DMS114 treated with DMSO at 0.1 percent for 48 hours (cell line): ENCODE data around the gene ATP6V1F.
A peak's percentile ranks its signal among the peaks of the same experiment; 100 is the strongest.

Experiments
- DNase-seq: peaks from one replicate; lab custom pipeline; 2025; ENCODE audit not compliant: unreplicated experiment; lab: John Stamatoyannopoulos, UW

ATP6V1F gene

DNA sequence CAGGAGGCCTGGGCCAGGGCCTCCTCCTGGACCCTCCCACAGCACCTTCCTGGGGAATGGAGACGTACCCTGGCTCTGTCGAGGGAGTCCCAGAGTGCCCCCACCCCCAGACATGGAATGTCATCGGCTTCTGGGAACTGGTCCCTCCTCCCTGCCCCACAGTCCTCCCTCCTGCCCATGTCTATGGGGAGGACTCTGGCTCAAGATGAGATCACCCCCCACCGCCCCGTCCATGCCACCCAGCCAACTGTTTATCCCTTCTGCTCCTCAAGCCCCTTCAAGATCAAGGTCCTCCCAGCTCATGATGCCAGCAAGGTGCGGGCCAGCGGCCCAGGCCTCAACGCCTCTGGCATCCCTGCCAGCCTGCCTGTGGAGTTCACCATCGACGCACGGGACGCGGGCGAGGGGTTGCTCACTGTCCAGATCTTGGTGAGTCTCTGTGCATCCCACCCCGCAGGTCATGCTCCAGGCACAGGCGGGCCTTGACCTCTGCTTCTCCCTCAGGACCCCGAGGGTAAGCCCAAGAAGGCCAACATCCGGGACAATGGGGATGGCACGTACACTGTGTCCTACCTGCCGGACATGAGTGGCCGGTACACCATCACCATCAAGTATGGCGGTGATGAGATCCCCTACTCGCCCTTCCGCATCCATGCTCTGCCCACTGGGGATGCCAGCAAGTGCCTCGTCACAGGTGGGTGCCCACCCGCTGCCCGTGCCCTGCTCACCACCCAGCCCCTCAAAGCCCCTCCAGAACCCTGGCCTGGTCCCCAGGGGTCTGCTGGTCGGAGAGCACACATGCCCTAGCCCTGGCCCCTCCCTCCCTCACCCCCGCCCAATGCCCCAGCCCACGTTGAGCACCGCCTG lies 14.1 kb upstream of the ATP6V1F start:
- DNase-seq, result no peak

- no peak for DNase-seq
Measured at GRCh38 chr7:128849156-128849515, 13.5 kb upstream of the ATP6V1F start.

GRCh38 chr7:128849804-128850490 lies 12.7 kb upstream of the ATP6V1F start:
- no peak for DNase-seq

DNA sequence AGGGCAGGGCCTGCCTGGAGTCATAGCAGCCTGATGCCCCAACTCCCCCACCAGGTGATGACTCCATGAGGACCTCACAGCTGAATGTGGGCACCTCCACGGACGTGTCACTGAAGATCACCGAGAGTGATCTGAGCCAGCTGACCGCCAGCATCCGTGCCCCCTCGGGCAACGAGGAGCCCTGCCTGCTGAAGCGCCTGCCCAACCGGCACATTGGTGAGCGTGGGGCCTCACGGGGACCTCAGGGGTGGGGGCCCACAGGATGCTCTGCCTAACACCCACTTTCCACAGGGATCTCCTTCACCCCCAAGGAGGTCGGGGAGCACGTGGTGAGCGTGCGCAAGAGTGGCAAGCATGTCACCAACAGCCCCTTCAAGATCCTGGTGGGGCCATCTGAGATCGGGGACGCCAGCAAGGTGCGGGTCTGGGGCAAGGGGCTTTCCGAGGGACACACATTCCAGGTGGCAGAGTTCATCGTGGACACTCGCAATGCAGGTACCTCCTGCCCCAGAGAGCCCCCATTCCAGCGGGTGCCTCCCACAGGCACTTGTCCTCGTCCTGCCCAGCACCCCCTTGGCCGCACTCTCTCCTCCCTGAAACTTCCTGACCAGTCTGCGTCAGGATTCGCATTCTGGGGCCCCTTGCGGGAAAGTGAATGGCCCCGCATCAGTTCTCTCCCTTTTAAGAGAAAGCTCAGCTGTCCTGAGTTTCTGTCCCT lies 10.0 kb upstream of the ATP6V1F start:
- DNase-seq, result no peak

DNA sequence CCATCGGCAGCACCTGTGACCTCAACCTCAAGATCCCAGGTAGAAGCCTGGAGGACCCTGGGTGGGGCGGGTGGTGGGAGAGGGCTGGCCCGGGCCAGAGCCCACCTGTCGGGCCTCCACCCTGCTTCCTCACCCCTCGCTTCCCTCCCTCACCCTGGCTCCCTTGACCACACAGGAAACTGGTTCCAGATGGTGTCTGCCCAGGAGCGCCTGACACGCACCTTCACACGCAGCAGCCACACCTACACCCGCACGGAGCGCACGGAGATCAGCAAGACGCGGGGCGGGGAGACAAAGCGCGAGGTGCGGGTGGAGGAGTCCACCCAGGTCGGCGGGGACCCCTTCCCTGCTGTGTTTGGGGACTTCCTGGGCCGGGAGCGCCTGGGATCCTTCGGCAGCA lies 8.9 kb upstream of the ATP6V1F start:
- DNase-seq, result no peak

DNA sequence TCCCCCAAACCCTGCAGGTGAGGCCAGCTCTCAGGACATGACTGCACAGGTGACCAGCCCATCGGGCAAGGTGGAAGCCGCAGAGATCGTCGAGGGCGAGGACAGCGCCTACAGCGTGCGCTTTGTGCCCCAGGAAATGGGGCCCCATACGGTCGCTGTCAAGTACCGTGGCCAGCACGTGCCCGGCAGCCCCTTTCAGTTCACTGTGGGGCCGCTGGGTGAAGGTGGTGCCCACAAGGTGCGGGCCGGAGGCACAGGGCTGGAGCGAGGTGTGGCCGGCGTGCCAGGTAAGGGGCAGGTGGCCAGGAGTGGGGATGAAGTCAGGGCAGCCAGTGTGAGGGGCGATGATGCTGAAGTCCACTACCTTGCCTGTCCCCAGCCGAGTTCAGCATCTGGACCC lies 8.3 kb upstream of the ATP6V1F start:
- DNase-seq, result no peak

- no peak for DNase-seq
Measured at GRCh38 chr7:128855559-128855958, 7.1 kb upstream of the ATP6V1F start.

DNA sequence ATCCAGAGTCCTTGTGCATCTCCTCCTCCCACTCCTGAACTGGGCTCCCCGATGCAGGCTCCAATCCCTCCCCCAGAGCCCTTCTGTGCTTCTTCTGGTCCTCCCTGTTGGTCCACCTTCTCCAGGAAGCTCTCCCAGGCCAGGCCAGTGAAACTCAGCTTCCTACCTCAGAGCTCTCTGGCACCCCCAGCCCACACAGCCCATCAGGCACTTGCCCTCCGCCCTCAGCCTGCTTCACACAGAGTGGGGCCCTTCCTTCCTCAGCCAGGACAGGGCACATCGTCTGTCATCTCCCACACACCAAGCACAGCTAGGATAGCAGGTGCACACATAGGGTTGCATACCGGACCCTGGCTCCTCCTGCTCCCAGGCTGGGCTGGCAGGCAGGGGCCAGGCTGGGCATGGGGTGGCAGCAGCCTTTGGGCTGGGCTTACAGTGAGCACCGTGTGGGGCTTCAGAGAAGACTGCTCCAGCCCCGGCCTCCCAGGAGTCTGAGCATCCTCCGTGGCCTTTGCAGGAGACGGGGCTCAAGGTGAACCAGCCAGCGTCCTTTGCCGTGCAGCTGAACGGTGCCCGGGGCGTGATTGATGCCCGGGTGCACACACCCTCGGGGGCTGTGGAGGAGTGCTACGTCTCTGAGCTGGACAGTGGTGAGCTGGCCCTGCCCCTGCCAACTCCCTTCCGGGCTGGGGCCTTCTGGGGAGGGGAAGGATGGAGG lies 6.5 kb upstream of the ATP6V1F start:
- DNase-seq, result no peak

GRCh38 chr7:128858380-128859231 lies 4.0 kb upstream of the ATP6V1F start:
- no peak for DNase-seq

- DNase-seq, result no peak
Measured at GRCh38 chr7:128859232-128860157, 3.2 kb upstream of the ATP6V1F start.

DNA sequence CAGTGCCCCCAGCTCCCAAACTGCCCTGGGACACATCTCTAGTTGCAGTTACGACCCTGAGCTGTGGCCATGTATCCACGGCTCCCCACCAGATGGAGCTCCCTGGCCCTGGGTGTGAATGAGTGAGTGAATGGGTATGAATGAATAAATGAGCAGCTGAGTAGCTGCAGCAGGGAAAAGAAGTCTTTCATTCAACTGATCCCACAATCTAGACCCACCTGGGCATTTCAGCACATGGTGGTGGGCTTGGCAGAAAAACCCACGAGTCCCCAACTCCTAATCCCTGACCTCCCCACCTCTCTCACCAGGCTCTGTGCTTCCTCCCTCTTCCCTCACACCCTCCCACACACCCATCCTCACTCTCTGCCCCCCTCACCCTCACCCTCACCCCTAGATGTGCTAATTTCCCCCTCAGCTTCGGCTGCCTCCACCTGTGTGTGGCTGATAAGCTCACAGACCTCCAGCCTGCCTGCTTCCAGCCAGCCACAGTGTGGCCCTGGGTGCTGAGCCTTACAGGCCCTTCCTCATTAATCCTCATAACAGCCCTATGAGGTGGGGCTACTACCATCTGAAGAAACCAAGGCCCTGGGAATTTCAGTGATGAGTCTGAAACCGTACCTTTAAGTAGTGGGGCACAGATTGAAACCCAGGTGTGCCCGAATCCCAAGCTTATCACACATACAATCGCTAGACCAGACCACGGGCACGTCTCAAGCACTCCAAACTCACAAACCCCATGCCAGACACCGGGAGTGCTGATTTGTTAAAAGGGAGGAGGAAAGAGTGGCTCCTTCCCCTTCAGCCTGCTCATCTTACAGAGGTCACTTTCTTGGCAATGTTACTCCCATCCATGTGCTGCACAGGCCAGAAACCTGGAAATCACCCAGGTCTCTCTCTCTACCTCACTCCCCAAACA lies 2.2 kb upstream of the ATP6V1F start:
- DNase-seq, result no peak

- DNase-seq, result no peak
Measured at GRCh38 chr7:128861957-128862570, 592 bp upstream of the ATP6V1F start.

GRCh38 chr7:128863433-128863989 lies 855 bp downstream of the ATP6V1F start:
- DNase-seq, result peak; percentile 21

- no peak for DNase-seq
Measured at GRCh38 chr7:128865303-128865702, 2.6 kb downstream of the ATP6V1F start.

DNA sequence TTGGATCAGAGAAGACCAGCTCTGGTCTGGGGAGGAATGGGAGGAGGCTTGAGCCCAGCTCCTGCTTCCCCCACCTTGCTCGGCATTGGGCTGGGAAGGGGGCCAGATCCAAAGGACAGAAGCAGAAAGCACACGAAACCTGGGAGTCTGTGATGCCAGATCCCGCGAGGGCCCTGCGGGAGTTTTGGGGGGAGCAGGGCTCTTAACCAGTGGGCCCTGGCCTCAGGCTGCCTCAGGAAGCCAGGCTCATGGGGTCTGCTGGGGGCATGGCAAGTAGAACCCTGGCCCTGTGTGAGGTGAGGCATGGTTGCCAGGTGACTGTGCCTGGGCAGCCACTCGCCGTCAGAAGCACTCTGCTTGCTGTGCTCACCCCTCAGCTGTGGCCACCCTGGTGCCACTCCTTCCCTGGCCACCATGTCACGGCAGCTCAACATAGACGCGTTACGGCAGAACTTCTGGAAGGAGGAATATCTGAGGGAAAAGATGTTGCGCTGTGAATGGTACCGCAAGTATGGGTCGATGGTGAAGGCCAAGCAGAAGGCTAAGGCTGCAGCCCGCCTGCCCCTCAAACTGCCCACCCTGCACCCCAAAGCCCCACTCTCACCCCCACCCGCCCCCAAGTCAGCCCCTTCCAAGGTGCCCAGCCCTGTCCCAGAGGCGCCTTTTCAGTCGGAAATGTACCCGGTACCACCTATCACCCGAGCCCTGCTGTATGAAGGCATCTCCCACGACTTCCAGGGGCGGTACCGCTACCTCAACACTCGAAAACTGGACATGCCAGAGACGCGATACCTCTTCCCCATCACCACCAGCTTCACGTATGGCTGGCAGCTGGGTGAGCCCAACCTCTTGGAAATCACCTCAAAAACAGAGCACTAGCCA lies 3.6 kb downstream of the ATP6V1F start:
- DNase-seq, result no peak

GRCh38 chr7:128867241-128867640 lies 4.6 kb downstream of the ATP6V1F start:
- no peak for DNase-seq
